GM23248 (cell line): ENCODE results near the gene ACER3. TPM values are rescaled to one million over a fixed set of nuclear protein-coding genes. Genes with fewer than 3 reads are reported as not detected.

Source experiments
- DNase-seq: peaks from one replicate; pipeline ENCODE4 v3.0.0-alpha.2; 2015
- H2AFZ ChIP-seq: fragments of 200-600 bp; sonication (generic); 2 replicates; pipeline ENCODE4 v1.6.1; 2016; ENCODE audit warnings: antibody characterized with exemption
- H3F3A ChIP-seq: fragments of 200-600 bp; sonication (generic); 2 replicates; pipeline ENCODE4 v1.6.1; 2016; ENCODE audit warnings: mild to moderate bottlenecking, antibody characterized with exemption, mixed run types; ENCODE audit not compliant: insufficient read depth
- H3K27ac ChIP-seq: fragments of 200-600 bp; sonication (generic); 2 replicates; pipeline ENCODE4 v1.5.1; 2016; ENCODE audit warnings: mild to moderate bottlenecking
- H3K27me3 ChIP-seq: fragments of 200-600 bp; sonication (generic); replicated peaks from 2 replicates; pipeline ENCODE4 v1.6.1; 2016; ENCODE audit warnings: mild to moderate bottlenecking; ENCODE audit not compliant: insufficient read depth
- H3K36me3 ChIP-seq: fragments of 200-600 bp; sonication (generic); 2 replicates; pipeline ENCODE4 v1.6.1; 2016; ENCODE audit warnings: low read depth, mild to moderate bottlenecking
- H3K4me1 ChIP-seq: fragments of 200-600 bp; sonication (generic); 2 replicates; pipeline ENCODE4 v1.6.1; 2016; ENCODE audit warnings: mild to moderate bottlenecking; ENCODE audit not compliant: insufficient read depth
- H3K4me2 ChIP-seq: fragments of 200-600 bp; sonication (generic); one replicate; pipeline ENCODE4 v1.6.1; 2016; ENCODE audit warnings: mild to moderate bottlenecking; ENCODE audit not compliant: unreplicated experiment
- H3K4me3 ChIP-seq: fragments of 200-600 bp; sonication (generic); 2 replicates; pipeline ENCODE4 v1.5.1; 2016; ENCODE audit warnings: mild to moderate bottlenecking
- H3K79me2 ChIP-seq: fragments of 200-600 bp; sonication (generic); 2 replicates; pipeline ENCODE4 v1.6.1; 2016; ENCODE audit warnings: mild to moderate bottlenecking; ENCODE audit not compliant: insufficient read depth
- H3K9ac ChIP-seq: fragments of 200-600 bp; sonication (generic); 2 replicates; pipeline ENCODE4 v1.6.1; 2016; ENCODE audit warnings: mild to moderate bottlenecking
- H3K9me2 ChIP-seq: fragments of 200-600 bp; sonication (generic); 2 replicates; pipeline ENCODE4 v1.6.1; 2016; ENCODE audit warnings: mixed run types, mild to moderate bottlenecking, moderate library complexity; ENCODE audit not compliant: insufficient read depth
- H3K9me3 ChIP-seq: fragments of 200-600 bp; sonication (generic); one replicate; pipeline ENCODE4 v1.6.1; 2017; ENCODE audit warnings: low read depth
- H4K20me1 ChIP-seq: fragments of 200-600 bp; sonication (generic); 2 replicates; pipeline ENCODE4 v1.6.0; 2016; ENCODE audit not compliant: insufficient read depth
- EZH2 ChIP-seq: fragments of 200-600 bp; sonication (generic); IDR thresholded peaks from 2 replicates; pipeline ENCODE4 v1.6.1; 2018; ENCODE audit warnings: antibody characterized with exemption, mild to moderate bottlenecking; ENCODE audit not compliant: insufficient read depth, poor library complexity, severe bottlenecking
- EZH2phosphoT487 ChIP-seq: fragments of 200-600 bp; sonication (generic); IDR thresholded peaks from 2 replicates; pipeline ENCODE4 v1.6.1; 2018; ENCODE audit warnings: antibody characterized with exemption, moderate library complexity, mild to moderate bottlenecking, low read depth; ENCODE audit not compliant: insufficient read depth
- WGBS, 2 experiments: methylation state at CpG; one replicate each; pipeline ENCODE4 v1.1.6; 2015 to 2017; ENCODE audit warnings: low lambda C conversion rate in 2 of 2, low coverage in 1 of 2; ENCODE audit errors: missing lambda C conversion rate in 2 of 2; 5-methylcytosine and 5-hydroxymethylcytosine counted together
- in situ Hi-C: fragments of 300-500 bp; cut with MboI; formaldehyde crosslinking; loops from 2 replicates; pipeline ENCODE4 v1.15.0; 2020
- polyA plus RNA-seq: library from polyadenylated mRNA; unstranded; fragments of >200 nt; fragmentation: Nextera tagmentation; extraction: Ambion mirVana; gene quantifications from 2 replicates; pipeline ENCODE4 v1.2.1, GENCODE V29; 2016
- total RNA-seq: library from RNA; depleted of rRNA; stranded (reverse); fragments of >200 nt; shearing (Covaris generic); gene quantifications from 2 replicates; pipeline ENCODE4 v1.2.3, GENCODE V29; 2014

Gene ACER3
- total and polyA plus RNA-seq, 2 experiments from 2014 or later, result 9.1 to 10.2 TPM

GRCh38 chr11:77055101-77055561 is 194.4 kb downstream of the ACER3 start:
- no peaks in the 10 kb centered on the region for H3K9me2 ChIP-seq
- in situ Hi-C loops, result no loop called here
- H4K20me1 ChIP-seq, result no peaks in the 10 kb centered on the region
- no peaks in the 10 kb centered on the region for H3F3A ChIP-seq
- no peak overlapping the region for H3K4me2 ChIP-seq
- H3K9ac ChIP-seq, result no peak overlapping the region
- DNase-seq, result no peak
- no peak overlapping the region for H3K4me3 ChIP-seq
- no peaks in the 10 kb centered on the region for H3K79me2 ChIP-seq
- H3K27ac ChIP-seq, result no peak overlapping the region
- TF ChIP-seq EZH2, result no peak
- no peak for TF ChIP-seq EZH2phosphoT487
- WGBS, 2 experiments, result 46 to 52% methylated on average over 2 of the region's 2 CpGs
- no peaks in the 10 kb centered on the region for H3K36me3 ChIP-seq
- no peak overlapping the region for H2AFZ ChIP-seq
- no peaks in the 10 kb centered on the region for H3K9me3 ChIP-seq
- H3K27me3 ChIP-seq, result no peaks in the 10 kb centered on the region
- no peaks in the 10 kb centered on the region for H3K4me1 ChIP-seq

DNA sequence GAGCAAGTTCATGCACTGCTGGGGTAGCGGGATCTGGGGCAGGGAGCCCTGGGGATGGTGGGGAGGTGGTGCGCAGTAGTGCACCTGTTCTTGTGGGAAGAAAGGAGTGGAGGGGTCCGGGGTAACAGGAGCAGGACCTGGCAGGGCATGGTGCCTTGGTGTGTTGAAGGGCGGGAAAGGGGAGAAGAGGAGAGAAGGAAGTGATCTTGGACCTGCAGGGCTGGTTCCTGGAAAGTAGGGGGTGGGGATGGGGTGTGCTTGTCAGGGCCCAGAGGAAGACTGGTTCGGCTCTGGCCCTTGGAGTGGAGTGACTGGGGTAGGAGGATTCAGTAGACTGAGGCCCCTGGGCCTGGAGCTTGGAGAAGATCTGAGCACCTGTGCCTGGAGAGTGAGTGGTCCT is 195.2 kb downstream of the ACER3 start:
- Histone ChIP-seq H3K27ac (no peak overlapping the region), H3K9ac (no peak overlapping the region), H3K36me3 (no peaks in the 10 kb centered on the region), H2AFZ (no peak overlapping the region), H3K9me3 (no peaks in the 10 kb centered on the region), H3K27me3 (no peaks in the 10 kb centered on the region), H3F3A (no peaks in the 10 kb centered on the region), H4K20me1 (no peaks in the 10 kb centered on the region), H3K4me2 (no peak overlapping the region), H3K4me3 (no peak overlapping the region), H3K4me1 (no peaks in the 10 kb centered on the region), H3K79me2 (no peaks in the 10 kb centered on the region), H3K9me2 (no peaks in the 10 kb centered on the region)
- in situ Hi-C loops, result no loop called here
- no peak for DNase-seq
- TF ChIP-seq EZH2phosphoT487, result no peak
- no peak for TF ChIP-seq EZH2
- WGBS, 2 experiments, result 57 to 61% methylated on average over 5 of the region's 5 CpGs

GRCh38 chr11:77056814-77057402 is 196.2 kb downstream of the ACER3 start:
- TF ChIP-seq EZH2phosphoT487 (no peak), EZH2 (no peak)
- H3K27me3 ChIP-seq, result no peaks in the 10 kb centered on the region
- no peaks in the 10 kb centered on the region for H3F3A ChIP-seq
- H3K79me2 ChIP-seq, result no peaks in the 10 kb centered on the region
- no peak overlapping the region for H3K4me3 ChIP-seq
- no peak overlapping the region for H3K4me2 ChIP-seq
- H3K27ac ChIP-seq, result no peak overlapping the region
- WGBS, 2 experiments, result 42 to 57% methylated on average over 3 of the region's 3 CpGs
- no peak overlapping the region for H3K9ac ChIP-seq
- DNase-seq, result no peak
- H3K4me1 ChIP-seq, result no peaks in the 10 kb centered on the region
- no peaks in the 10 kb centered on the region for H3K36me3 ChIP-seq
- H2AFZ ChIP-seq, result no peak overlapping the region
- in situ Hi-C loops, result no loop called here
- no peaks in the 10 kb centered on the region for H4K20me1 ChIP-seq
- H3K9me2 ChIP-seq, result no peaks in the 10 kb centered on the region
- no peaks in the 10 kb centered on the region for H3K9me3 ChIP-seq

GRCh38 chr11:77057938-77058474 is 197.3 kb downstream of the ACER3 start:
- 47 to 51% methylated on average over 9 of the region's 9 CpGs for WGBS, 2 experiments

More at GRCh38 chr11:77057938-77058474, 197.3 kb downstream of the ACER3 start:
- Histone ChIP-seq H3K9me2 (no peaks in the 10 kb centered on the region), H3K9ac (no peak overlapping the region), H3K4me3 (no peak overlapping the region), H3K27me3 (no peaks in the 10 kb centered on the region), H3K4me1 (no peaks in the 10 kb centered on the region), H3K4me2 (no peak overlapping the region), H3K79me2 (no peaks in the 10 kb centered on the region), H3F3A (no peaks in the 10 kb centered on the region), H3K36me3 (no peaks in the 10 kb centered on the region), H3K9me3 (no peaks in the 10 kb centered on the region), H2AFZ (no peak overlapping the region), H4K20me1 (no peaks in the 10 kb centered on the region), H3K27ac (no peak overlapping the region)
- DNase-seq, result no peak
- in situ Hi-C loops, result no loop called here
- no peak for TF ChIP-seq EZH2
- no peak for TF ChIP-seq EZH2phosphoT487
